HepG2 (cell line): ENCODE data around the gene ELF1. TPM values are rescaled to one million over a fixed set of nuclear protein-coding genes. Genes with fewer than 3 reads are reported as not detected.

Experiments
- BCL6 ChIP-seq: IDR thresholded peaks from 2 replicates; pipeline ENCODE4 v1.6.1; 2016; ENCODE audit warnings: missing genetic modification reagents, missing compliant biosample characterization
- MAFK ChIP-seq, 2 experiments: IDR thresholded peaks in 1 of 2; conservative IDR thresholded peaks in 1 of 2; 2 replicates each; pipeline ENCODE4 v1.6.1; 2011; ENCODE audit warnings: improper control_type of control experiment in 2 of 2, low read length in 2 of 2
- MED1 ChIP-seq: sonication (generic); formaldehyde crosslinking; IDR thresholded peaks from 2 replicates; pipeline ENCODE4 v1.4.0; 2020; ENCODE audit warnings: missing genetic modification reagents
- NR3C1 ChIP-seq: sonication (generic); formaldehyde crosslinking; IDR thresholded peaks from 2 replicates; pipeline ENCODE4 v1.4.0; 2020; ENCODE audit warnings: missing genetic modification reagents
- POGZ ChIP-seq: sonication (generic); formaldehyde crosslinking; IDR thresholded peaks from 2 replicates; pipeline ENCODE4 v1.4.0; 2020; ENCODE audit warnings: mild to moderate bottlenecking, missing genetic modification reagents
- PPARG ChIP-seq: conservative IDR thresholded peaks from 2 replicates; pipeline ENCODE4 v1.6.1; 2016; ENCODE audit warnings: missing biosample characterization, missing genetic modification reagents
- SP1 ChIP-seq, 2 experiments: fragments of 450-650 bp in 1 of 2; sonication (generic) in 1 of 2; formaldehyde crosslinking in 1 of 2; IDR thresholded peaks; 2 replicates each; pipeline versions ENCODE4 v1.4.0 to v1.6.1; 2016 to 2020; ENCODE audit warnings: missing genetic modification reagents in 1 of 2
- ZMYM4 ChIP-seq: sonication (generic); formaldehyde crosslinking; IDR thresholded peaks from 2 replicates; pipeline ENCODE4 v1.8.1; 2023; ENCODE audit warnings: mild to moderate bottlenecking, missing genetic modification reagents
- ZNF552 ChIP-seq: sonication (generic); formaldehyde crosslinking; IDR thresholded peaks from 2 replicates; pipeline ENCODE4 v1.9.0; 2022; ENCODE audit warnings: missing genetic modification reagents, mild to moderate bottlenecking, borderline replicate concordance
- ZNF761 ChIP-seq: sonication (generic); formaldehyde crosslinking; conservative IDR thresholded peaks from 2 replicates; pipeline ENCODE4 v1.4.0; 2020; ENCODE audit warnings: mild to moderate bottlenecking, missing genetic modification reagents
- polyA plus RNA-seq, 8 experiments: library from polyadenylated mRNA; depleted of rRNA in 3 of 8; stranded (reverse) in 7 of 8; unstranded in 1 of 8; fragments of >200 nt; fragmentation: Illumina TruSeq in 4 of 8; extraction: Trizol in 4 of 8; gene quantifications; 2 replicates each; pipeline versions ENCODE4 v1.2.1 to v1.2.3, GENCODE V29; 2011 to 2016; ENCODE audit warnings: low read depth in 4 of 8, missing spikeins in 1 of 8, mixed read lengths in 1 of 8; ENCODE audit not compliant: insufficient read depth in 1 of 8
- total RNA-seq, 5 experiments: library from RNA; depleted of rRNA; stranded (reverse); fragments of >200 nt; fragmentation: Illumina TruSeq; extraction: Trizol; gene quantifications; 2 replicates each; pipeline ENCODE4 v1.2.3, GENCODE V29; 2016; ENCODE audit warnings: low read depth in 1 of 5
- TF ChIP-seq, protein P1 (sequence below): sonication (generic); formaldehyde crosslinking; IDR thresholded peaks from 2 replicates; pipeline ENCODE4 v1.4.0; 2020; ENCODE audit warnings: missing genetic modification reagents
- TF ChIP-seq, protein P2 (sequence below): sonication (generic); formaldehyde crosslinking; IDR thresholded peaks from 2 replicates; pipeline ENCODE4 v1.4.0; 2020; ENCODE audit warnings: missing genetic modification reagents
- TF ChIP-seq, protein P3 (sequence below): IDR thresholded peaks from 2 replicates; pipeline ENCODE4 v1.6.1; 2012; ENCODE audit warnings: inconsistent platforms
- TF ChIP-seq, protein P4 (sequence below), 2 experiments: sonication (generic) in 1 of 2; formaldehyde crosslinking in 1 of 2; IDR thresholded peaks; 2 replicates each; pipeline versions ENCODE4 v1.6.1 to v1.9.0; 2014 to 2022; ENCODE audit warnings: antibody characterized with exemption in 1 of 2, borderline replicate concordance in 1 of 2, inconsistent platforms in 1 of 2, low read depth in 1 of 2, missing genetic modification reagents in 1 of 2
- TF ChIP-seq, protein P5 (sequence below): sonication (generic); formaldehyde crosslinking; IDR thresholded peaks from 2 replicates; pipeline ENCODE4 v1.5.0; 2020; ENCODE audit warnings: missing genetic modification reagents
- TF ChIP-seq, protein P6 (sequence below): sonication (generic); formaldehyde crosslinking; IDR thresholded peaks from 2 replicates; pipeline ENCODE4 v1.5.0; 2020; ENCODE audit warnings: mild to moderate bottlenecking, missing genetic modification reagents

ELF1 gene
- total and polyA plus RNA-seq, 2 of the 13 experiments (the other 11 are each of a cell fraction or from before 2014, with no cell fraction given): 24.6 to 71.5 TPM

DNA sequence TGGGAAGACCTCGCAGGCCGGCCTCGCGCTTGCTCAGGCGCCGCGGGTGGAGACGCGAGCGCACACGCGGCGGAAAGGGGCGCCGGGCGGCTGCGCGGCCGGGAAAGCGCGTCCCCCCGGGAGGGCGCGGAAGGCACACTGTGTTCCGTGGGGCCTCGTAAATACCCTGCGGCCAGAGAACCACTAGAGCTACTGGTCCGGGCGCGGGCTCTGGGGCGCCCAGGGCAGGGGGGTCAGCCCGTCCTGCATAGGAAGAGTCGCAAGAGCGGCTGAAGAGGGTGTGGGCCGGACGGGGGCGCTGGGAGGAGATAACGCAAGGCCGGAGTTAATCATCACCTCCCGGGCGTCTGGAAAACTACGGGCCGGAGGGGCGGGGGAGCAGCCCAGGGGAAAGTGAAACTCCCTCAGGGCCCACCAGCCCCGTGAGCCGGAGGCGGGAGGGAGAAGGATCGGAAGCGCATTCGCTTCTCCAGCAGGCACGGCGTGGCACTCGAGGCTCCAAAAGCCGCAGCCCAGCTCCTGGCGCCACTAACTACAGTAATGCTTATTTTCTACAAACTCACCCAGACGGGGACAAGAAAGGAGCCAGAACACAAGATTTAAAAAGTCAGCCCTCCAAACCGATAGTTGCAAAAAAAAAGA lies 41.1 kb upstream of the ELF1 start (continued):
- TF ChIP-seq, protein P1, sequence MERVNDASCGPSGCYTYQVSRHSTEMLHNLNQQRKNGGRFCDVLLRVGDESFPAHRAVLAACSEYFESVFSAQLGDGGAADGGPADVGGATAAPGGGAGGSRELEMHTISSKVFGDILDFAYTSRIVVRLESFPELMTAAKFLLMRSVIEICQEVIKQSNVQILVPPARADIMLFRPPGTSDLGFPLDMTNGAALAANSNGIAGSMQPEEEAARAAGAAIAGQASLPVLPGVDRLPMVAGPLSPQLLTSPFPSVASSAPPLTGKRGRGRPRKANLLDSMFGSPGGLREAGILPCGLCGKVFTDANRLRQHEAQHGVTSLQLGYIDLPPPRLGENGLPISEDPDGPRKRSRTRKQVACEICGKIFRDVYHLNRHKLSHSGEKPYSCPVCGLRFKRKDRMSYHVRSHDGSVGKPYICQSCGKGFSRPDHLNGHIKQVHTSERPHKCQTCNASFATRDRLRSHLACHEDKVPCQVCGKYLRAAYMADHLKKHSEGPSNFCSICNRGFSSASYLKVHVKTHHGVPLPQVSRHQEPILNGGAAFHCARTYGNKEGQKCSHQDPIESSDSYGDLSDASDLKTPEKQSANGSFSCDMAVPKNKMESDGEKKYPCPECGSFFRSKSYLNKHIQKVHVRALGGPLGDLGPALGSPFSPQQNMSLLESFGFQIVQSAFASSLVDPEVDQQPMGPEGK (CRISPR knock-in tag): peak; percentile 88
- TF ChIP-seq SP1 (IDR thresholded peaks at IDR 0.05) (no peak), SP1 (CRISPR knock-in tag; IDR thresholded peaks at IDR 0.05) (no peak; the same call in 1 of the 2 replicates), MAFK (conservative IDR thresholded peaks at IDR 0.05 in 1 of 2, IDR thresholded peaks at IDR 0.05 in 1 of 2; ENCODE audit: low read length in 2 of 2) (no peak), BCL6 (peak; percentile 34), MED1 (CRISPR knock-in tag) (peak; percentile 70), NR3C1 (CRISPR knock-in tag) (no peak), PPARG (no peak), ZNF552 (CRISPR knock-in tag) (peak; percentile 75), ZMYM4 (CRISPR knock-in tag) (peak; percentile 68), ZNF761 (CRISPR knock-in tag) (peak; percentile 85; the same call in 1 of the 2 replicates), POGZ (CRISPR knock-in tag) (peak; percentile 81)
- TF ChIP-seq, protein P2, sequence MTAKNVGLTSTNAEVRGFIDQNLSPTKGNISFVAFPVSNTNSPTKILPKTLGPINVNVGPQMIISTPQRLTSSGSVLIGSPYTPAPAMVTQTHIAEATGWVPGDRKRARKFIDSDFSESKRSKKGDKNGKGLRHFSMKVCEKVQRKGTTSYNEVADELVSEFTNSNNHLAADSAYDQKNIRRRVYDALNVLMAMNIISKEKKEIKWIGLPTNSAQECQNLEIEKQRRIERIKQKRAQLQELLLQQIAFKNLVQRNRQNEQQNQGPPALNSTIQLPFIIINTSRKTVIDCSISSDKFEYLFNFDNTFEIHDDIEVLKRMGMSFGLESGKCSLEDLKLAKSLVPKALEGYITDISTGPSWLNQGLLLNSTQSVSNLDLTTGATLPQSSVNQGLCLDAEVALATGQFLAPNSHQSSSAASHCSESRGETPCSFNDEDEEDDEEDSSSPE (CRISPR knock-in tag): peak; percentile 88
- TF ChIP-seq, protein P3, sequence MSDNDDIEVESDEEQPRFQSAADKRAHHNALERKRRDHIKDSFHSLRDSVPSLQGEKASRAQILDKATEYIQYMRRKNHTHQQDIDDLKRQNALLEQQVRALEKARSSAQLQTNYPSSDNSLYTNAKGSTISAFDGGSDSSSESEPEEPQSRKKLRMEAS: peak; percentile 90
- TF ChIP-seq, protein P4, sequence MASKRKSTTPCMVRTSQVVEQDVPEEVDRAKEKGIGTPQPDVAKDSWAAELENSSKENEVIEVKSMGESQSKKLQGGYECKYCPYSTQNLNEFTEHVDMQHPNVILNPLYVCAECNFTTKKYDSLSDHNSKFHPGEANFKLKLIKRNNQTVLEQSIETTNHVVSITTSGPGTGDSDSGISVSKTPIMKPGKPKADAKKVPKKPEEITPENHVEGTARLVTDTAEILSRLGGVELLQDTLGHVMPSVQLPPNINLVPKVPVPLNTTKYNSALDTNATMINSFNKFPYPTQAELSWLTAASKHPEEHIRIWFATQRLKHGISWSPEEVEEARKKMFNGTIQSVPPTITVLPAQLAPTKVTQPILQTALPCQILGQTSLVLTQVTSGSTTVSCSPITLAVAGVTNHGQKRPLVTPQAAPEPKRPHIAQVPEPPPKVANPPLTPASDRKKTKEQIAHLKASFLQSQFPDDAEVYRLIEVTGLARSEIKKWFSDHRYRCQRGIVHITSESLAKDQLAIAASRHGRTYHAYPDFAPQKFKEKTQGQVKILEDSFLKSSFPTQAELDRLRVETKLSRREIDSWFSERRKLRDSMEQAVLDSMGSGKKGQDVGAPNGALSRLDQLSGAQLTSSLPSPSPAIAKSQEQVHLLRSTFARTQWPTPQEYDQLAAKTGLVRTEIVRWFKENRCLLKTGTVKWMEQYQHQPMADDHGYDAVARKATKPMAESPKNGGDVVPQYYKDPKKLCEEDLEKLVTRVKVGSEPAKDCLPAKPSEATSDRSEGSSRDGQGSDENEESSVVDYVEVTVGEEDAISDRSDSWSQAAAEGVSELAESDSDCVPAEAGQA (IDR thresholded peaks at IDR 0.05; ENCODE audit: low read depth): no peak
- TF ChIP-seq, protein P4 (CRISPR knock-in tag; IDR thresholded peaks at IDR 0.05; ENCODE audit: borderline replicate concordance): 0 out of 2 replicates have a peak, but pooled peaks have one; percentile 13
- TF ChIP-seq, protein P5, sequence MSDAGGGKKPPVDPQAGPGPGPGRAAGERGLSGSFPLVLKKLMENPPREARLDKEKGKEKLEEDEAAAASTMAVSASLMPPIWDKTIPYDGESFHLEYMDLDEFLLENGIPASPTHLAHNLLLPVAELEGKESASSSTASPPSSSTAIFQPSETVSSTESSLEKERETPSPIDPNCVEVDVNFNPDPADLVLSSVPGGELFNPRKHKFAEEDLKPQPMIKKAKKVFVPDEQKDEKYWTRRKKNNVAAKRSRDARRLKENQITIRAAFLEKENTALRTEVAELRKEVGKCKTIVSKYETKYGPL (CRISPR knock-in tag): no peak
- TF ChIP-seq, protein P6, sequence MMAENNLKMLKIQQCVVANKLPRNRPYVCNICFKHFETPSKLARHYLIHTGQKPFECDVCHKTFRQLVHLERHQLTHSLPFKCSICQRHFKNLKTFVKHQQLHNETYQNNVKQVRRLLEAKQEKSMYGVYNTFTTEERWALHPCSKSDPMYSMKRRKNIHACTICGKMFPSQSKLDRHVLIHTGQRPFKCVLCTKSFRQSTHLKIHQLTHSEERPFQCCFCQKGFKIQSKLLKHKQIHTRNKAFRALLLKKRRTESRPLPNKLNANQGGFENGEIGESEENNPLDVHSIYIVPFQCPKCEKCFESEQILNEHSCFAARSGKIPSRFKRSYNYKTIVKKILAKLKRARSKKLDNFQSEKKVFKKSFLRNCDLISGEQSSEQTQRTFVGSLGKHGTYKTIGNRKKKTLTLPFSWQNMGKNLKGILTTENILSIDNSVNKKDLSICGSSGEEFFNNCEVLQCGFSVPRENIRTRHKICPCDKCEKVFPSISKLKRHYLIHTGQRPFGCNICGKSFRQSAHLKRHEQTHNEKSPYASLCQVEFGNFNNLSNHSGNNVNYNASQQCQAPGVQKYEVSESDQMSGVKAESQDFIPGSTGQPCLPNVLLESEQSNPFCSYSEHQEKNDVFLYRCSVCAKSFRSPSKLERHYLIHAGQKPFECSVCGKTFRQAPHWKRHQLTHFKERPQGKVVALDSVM: peak; percentile 68
